MV-4-11 (cell line): Measurements from ENCODE around the gene FAXC.
"Not testable (repeated sequence)": the region's sequence is repeated elsewhere in the genome, so short reads cannot be mapped to it uniquely, and the experiment has no call there.

ENCODE experiments used
- DNase-seq: peaks from one replicate; lab custom pipeline; 2025; lab: John Stamatoyannopoulos, UW

The FAXC gene

DNA sequence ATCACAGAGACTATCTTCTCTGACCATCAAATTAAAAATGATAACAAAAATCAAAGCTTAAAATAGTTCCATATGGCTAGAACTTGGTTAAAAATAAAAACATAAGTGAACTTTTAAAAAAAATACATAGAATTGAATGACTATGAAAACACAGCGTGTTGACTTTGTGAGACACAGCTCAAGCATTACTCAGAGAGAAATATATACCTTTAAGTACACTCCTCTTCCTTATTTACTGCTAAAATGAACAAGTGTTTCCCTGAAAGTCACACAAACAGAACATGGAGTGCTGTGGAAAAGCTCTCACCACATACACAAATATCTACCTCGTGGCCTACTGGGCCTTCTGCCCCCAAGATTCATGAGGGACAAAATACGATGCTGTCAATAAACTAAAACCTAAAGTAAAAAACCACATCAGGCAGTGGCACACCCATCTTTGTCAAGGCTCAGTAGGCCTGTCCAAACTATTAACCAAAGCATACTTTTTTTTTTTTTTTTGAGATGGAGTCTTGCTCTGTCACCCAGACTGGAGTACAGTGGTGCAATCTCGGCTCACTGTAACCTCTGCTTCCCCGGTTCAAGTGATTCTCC, 7.5 kb downstream of the FAXC start:
- no peak for DNase-seq

- no peak for DNase-seq
Measured at GRCh38 chr6:99338188-99338587, 11.3 kb downstream of the FAXC start.

GRCh38 chr6:99335298-99335697, 14.2 kb downstream of the FAXC start:
- not testable (repeated sequence) for DNase-seq

DNA sequence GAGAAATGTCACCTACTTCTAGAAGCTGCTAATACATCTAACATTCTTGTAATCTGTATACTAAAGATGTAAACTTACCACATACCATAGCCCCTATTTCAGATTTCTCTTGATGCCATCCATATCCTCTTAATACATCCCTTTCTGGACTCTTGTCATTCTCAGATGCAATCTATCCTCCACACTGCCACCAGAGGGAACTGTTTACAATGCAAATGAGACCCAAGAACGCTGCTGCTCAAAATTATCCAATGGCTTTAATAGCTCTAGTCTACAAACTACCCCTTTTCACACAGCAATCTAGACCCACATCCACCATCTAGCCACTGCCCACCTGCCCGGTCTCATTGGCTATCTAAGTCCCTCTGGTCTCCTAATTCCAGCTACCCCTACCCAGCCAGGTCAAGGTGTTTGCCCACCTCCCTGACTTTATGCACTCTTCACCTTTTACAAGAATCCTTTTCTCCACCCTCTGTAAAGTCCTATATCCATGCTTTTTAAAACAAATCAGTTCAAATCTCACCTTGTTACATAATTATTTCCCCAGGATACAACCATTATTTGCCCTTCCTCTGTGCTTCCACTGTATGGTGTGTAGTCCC, 14.8 kb downstream of the FAXC start:
- DNase-seq: peak; percentile 37

DNA sequence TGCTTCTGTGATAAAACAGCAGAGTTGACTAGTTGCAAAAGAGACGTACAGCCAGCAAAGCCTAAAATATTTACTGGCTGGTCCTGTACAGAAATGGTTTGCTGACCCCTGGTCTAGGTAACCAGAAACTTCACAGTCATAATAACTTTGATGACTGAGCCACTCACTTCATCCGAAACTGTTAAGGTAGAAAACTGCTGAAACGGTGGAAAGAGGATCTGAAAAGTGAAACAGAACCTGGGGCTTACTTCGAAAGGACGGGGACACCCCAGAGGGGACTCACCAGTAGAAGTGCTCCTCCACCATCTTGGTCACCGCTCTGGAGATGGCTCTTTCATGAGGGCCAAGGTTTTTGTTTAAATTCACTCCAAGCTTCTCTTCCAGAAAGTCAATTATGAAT, 16.4 kb downstream of the FAXC start:
- DNase-seq: no peak

GRCh38 chr6:99331531-99331930, 17.9 kb downstream of the FAXC start:
- no peak for DNase-seq

- DNase-seq: peak; percentile 78
Measured at GRCh38 chr6:99330159-99330558, 19.3 kb downstream of the FAXC start.

DNA sequence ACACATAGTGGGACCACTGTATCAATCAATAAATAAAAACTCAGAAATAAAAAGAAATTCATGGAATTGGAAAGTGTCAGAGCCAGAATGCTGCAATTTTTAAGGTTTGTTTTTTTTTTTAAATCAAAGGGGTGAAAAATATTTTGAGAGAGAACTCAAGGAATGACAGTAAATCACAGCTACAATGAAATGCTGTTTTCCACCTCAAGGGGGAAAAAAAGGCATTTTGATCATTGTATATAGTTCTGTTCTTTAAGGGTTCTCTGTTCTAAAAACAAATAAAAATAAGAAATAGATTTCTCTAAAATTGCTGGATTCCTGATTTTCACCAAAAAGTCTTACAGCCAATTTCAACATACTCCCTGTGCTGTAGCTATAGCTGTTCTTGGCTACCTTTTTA, 24.5 kb downstream of the FAXC start:
- no peak for DNase-seq

- no peak for DNase-seq
Measured at GRCh38 chr6:99318566-99318965, 30.9 kb downstream of the FAXC start.

GRCh38 chr6:99312354-99312753, 37.1 kb downstream of the FAXC start:
- DNase-seq: no peak

GRCh38 chr6:99310553-99310952, 38.9 kb downstream of the FAXC start:
- DNase-seq: no peak

- no peak for DNase-seq
Measured at GRCh38 chr6:99309557-99309956, 39.9 kb downstream of the FAXC start.

GRCh38 chr6:99308788-99309187, 40.7 kb downstream of the FAXC start:
- no peak for DNase-seq

DNA sequence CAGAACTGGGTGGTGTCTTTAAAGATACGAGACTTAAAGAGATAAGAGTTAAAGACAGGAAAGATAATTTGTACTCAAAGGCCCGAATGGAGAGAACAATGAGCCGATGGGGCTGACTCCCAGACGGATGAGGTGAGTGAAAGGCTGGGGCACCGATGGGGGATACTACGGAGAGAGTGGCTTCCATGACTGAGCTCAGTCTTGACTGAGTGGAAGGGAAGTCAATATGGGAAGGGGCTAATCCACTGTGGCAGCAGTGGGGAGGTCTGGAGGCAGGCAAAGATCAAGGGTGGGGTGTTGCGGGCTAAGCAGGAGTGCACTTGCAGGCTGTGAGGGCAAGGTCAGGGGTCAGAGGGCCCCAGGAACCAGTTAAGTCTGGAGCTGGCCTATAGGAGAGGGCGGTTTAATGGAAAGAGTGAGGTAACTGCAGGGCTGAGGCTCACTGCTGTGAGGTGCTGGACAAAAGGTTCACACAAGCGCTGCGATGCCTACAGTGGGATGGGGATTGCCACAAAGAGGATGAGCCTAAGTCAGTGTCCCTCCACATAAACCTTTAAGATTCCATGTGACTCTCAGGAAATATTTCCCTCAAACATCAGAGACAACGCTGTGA, 42.1 kb downstream of the FAXC start:
- no peak for DNase-seq

GRCh38 chr6:99306341-99306740, 43.1 kb downstream of the FAXC start:
- DNase-seq: no peak

DNA sequence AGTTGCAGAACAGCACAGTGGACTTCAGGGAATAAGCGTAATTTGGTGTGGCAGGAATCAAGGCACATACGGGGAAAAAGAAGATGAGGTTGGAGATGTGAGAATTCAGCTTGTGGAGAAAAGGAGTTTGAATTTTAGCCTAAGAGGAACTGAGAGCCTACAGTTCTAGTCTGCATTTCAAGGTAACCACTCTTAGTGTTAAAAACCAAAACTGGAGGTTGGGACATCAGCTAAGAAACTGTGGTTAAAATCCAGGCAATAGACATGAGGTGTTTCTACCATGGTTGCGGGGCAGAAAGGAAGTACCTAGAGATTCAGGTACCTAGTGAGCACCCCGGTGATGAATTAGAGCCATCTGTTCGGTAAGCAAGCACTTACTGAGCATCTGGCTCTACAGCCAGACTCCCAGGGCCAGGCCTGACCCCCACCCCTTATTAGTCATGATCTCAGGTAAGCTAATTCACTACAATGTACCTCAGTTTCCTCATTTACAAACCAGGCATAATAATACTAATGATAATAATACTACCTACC, 44.4 kb downstream of the FAXC start:
- no peak for DNase-seq

GRCh38 chr6:99297415-99297814, 52.1 kb downstream of the FAXC start:
- no peak for DNase-seq

- no peak for DNase-seq
Measured at GRCh38 chr6:99297006-99297405, 52.5 kb downstream of the FAXC start.

GRCh38 chr6:99296261-99296660, 53.2 kb downstream of the FAXC start:
- no peak for DNase-seq

DNA sequence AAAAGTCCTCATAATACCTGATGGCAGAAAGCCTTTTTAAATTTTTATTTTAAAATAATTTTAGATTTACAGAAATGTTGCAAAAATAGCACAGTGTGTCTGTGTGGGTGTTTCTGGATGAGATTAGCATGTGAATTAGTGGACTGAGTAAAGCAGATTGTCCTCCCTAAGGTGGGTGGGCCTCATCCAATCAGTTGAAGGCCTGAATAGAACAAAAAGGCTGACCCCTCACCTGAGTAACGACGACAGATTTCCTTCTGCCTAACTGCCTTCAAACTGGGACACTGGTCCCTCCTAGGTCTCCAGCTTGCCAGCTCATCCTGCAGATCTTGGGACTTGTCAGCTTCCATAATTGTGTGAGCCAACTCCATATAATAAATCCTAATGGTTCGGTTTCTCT, 54.2 kb downstream of the FAXC start:
- DNase-seq: no peak

- no peak for DNase-seq
Measured at GRCh38 chr6:99294786-99295185, 54.7 kb downstream of the FAXC start.

DNA sequence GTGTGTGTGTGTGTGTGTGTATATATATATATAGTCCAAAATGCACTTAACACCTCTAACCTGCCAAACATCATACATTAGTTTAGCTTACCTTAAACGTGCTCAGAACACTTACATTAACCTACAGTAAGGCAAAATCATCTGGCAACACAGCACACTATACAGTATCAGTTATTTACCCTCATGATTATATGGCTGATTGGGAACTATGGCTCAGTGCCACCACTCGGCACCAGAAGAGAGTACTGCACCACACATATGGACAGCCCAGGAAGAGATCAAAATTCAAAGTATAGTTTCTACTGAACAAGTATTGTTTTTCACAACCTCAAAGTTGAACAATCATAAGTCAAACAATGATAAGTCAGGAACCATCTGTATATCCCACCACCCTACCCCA, 59.8 kb downstream of the FAXC start:
- no peak for DNase-seq

- DNase-seq: no peak
Measured at GRCh38 chr6:99288668-99289067, 60.8 kb downstream of the FAXC start.

GRCh38 chr6:99287523-99287922, 62.0 kb downstream of the FAXC start:
- no peak for DNase-seq
